Measurements from ENCODE around the gene FUZ.

- TF ChIP-seq EP300 (IDR thresholded peaks at IDR 0.05): no peak
- TF ChIP-seq CTCF (IDR thresholded peaks at IDR 0.05): no peak
- TF ChIP-seq POLR2A (IDR thresholded peaks at IDR 0.05): no peak
These were observed 13.9 kb upstream of the FUZ start for GRCh38 chr19:49827034-49827433.

Data from ovary (tissue), 3 donors.